Measurements from ENCODE around the gene SNAP23. TPM values are rescaled to one million over a fixed set of nuclear protein-coding genes. Genes with fewer than 3 reads are reported as not detected.

The SNAP23 gene
- total and polyA plus RNA-seq, 7 donors = 12.9 to 42.2 (median 21.9) TPM

- H3K9me3 ChIP-seq = no peaks in the 10 kb centered on the region
- ATAC-seq = no peak
- DNase-seq = no peak
- no peak overlapping the region for H3K27ac ChIP-seq
- intact Hi-C loops (cut with DNase I) = no loop called here
- no peak overlapping the region for H3K4me3 ChIP-seq
- 73 to 85% (median 79%) methylated on average over 3 of the region's 3 CpGs for WGBS, 3 donors
- no peaks in the 10 kb centered on the region for H3K27me3 ChIP-seq (ENCODE audit: insufficient read depth in 3 of 3, low read length in 2 of 3)
- no peak for TF ChIP-seq CTCF (IDR thresholded peaks at IDR 0.05)
- H3K4me1 ChIP-seq = peaks cover 18% of the 10 kb centered on the region
- peaks cover 0 to 27% of the 10 kb centered on the region in 2 donors for H3K36me3 ChIP-seq (ENCODE audit: insufficient read depth in 1 of 2, low read depth in 1 of 2)
Measured at GRCh38 chr15:42504631-42505030, 9.2 kb downstream of the SNAP23 start.

- no peak overlapping the region for H3K27ac ChIP-seq
- intact Hi-C loops (cut with DNase I) = no loop called here
- no peak for TF ChIP-seq CTCF (IDR thresholded peaks at IDR 0.05)
Measured at GRCh38 chr15:42507514-42507913, 12.1 kb downstream of the SNAP23 start.

GRCh38 chr15:42508263-42508690 lies 12.8 kb downstream of the SNAP23 start:
- Histone ChIP-seq H3K27me3 (ENCODE audit: insufficient read depth in 3 of 3, low read length in 2 of 3) (no peaks in the 10 kb centered on the region), H3K36me3 (ENCODE audit: insufficient read depth in 1 of 2, low read depth in 1 of 2) (peaks cover 0 to 48% of the 10 kb centered on the region in 2 donors), H3K9me3 (no peaks in the 10 kb centered on the region), H3K4me1 (peaks cover 16% of the 10 kb centered on the region), H3K4me3 (no peak overlapping the region), H3K27ac (no peak overlapping the region)
- no peak for DNase-seq
- intact Hi-C loops (cut with DNase I) = no loop called here
- TF ChIP-seq CTCF (IDR thresholded peaks at IDR 0.05) = no peak
- peak; percentile 27 to 69 (median 41) for ATAC-seq
- 25 to 55% (median 42%) methylated on average over 9 of the region's 9 CpGs for WGBS, 3 donors

More at GRCh38 chr15:42507514-42507913, 12.1 kb downstream of the SNAP23 start:
- DNase-seq (no peak), ATAC-seq (no peak)
- Histone ChIP-seq H3K9me3 (no peaks in the 10 kb centered on the region), H3K4me1 (peaks cover 16% of the 10 kb centered on the region), H3K4me3 (no peak overlapping the region), H3K27me3 (ENCODE audit: insufficient read depth in 3 of 3, low read length in 2 of 3) (no peaks in the 10 kb centered on the region), H3K36me3 (ENCODE audit: insufficient read depth in 1 of 2, low read depth in 1 of 2) (peaks cover 0 to 41% of the 10 kb centered on the region in 2 donors)
- 75 to 86% (median 77%) methylated on average over 4 of the region's 4 CpGs for WGBS, 3 donors

- Histone ChIP-seq H3K27me3 (ENCODE audit: insufficient read depth in 3 of 3, low read length in 2 of 3) (no peaks in the 10 kb centered on the region), H3K36me3 (ENCODE audit: insufficient read depth in 1 of 2, low read depth in 1 of 2) (peaks cover 0 to 55% of the 10 kb centered on the region in 2 donors), H3K9me3 (no peaks in the 10 kb centered on the region), H3K4me3 (no peak overlapping the region), H3K27ac (peak overlapping the region; percentile 9), H3K4me1 (peaks cover 16% of the 10 kb centered on the region)
- DNase-seq (no peak), ATAC-seq (peak in 1 of 4 donors; percentile 8)
- TF ChIP-seq CTCF (IDR thresholded peaks at IDR 0.05) = no peak
- 91 to 96% (median 94%) methylated on average over 4 of the region's 4 CpGs for WGBS, 3 donors
- intact Hi-C loops (cut with DNase I) = no loop called here
Measured at GRCh38 chr15:42510258-42511006, 15.0 kb downstream of the SNAP23 start.
